Right ventricle myocardium superior (tissue), 1 donor: ENCODE measurements around the gene ZNF791. TPM values are rescaled to one million over a fixed set of nuclear protein-coding genes. Genes with fewer than 3 reads are reported as not detected.
"Not testable (repeated sequence)": the region's sequence is repeated elsewhere in the genome, so short reads cannot be mapped to it uniquely, and the experiment has no call there.

Experiments used
- ATAC-seq: fragments of 200-7000 bp; cut with Tn5 transposase; one replicate; pipeline ENCODE4 v1.9.1; 2020; ENCODE audit warnings: mild to moderate bottlenecking; ENCODE audit not compliant: poor library complexity
- DNase-seq: peaks from one replicate; pipeline ENCODE4 v3.0.0-alpha.2; 2020
- intact Hi-C: fragments of 100-400 bp; cut with DNase I; formaldehyde crosslinking; loops from one replicate; pipeline ENCODE4 v1.11.2; 2022
- total RNA-seq: library from RNA; stranded (reverse); fragmentation: NEBNext Ultra II Directional; extraction: Animal tissue kit (Norgen Biotek cat#: 25700); gene quantifications from one replicate; pipeline ENCODE4 v1.2.1, GENCODE V29; 2021
- donor health status: DM: no; HTN: yes; CAD: no; lungs with severe emphysema.

ZNF791 gene
- total RNA-seq, 1 donor from 2014 or later, result 14.5 TPM

DNA sequence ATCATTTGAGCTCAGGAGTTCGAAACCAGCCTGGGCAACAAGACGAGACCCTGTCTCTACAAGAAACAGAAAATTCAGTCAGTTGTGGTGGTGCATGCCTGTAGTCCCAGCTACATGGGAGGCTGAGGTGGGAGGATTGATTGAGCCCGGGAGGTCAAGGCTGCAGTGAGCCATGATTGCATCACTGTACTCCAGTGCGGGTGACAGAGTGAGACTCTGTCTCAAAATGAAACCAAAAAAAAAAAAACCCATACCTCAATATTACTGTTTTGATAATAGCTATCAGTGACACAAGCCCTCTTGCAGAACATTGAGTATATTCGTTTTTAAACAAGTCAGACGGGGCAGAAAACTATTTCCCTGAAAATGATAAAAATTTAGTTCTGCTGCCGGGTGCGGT, 16.2 kb downstream of the ZNF791 start:
- ATAC-seq, result no peak
- intact Hi-C loops, result no loop called here
- DNase-seq, result no peak

DNA sequence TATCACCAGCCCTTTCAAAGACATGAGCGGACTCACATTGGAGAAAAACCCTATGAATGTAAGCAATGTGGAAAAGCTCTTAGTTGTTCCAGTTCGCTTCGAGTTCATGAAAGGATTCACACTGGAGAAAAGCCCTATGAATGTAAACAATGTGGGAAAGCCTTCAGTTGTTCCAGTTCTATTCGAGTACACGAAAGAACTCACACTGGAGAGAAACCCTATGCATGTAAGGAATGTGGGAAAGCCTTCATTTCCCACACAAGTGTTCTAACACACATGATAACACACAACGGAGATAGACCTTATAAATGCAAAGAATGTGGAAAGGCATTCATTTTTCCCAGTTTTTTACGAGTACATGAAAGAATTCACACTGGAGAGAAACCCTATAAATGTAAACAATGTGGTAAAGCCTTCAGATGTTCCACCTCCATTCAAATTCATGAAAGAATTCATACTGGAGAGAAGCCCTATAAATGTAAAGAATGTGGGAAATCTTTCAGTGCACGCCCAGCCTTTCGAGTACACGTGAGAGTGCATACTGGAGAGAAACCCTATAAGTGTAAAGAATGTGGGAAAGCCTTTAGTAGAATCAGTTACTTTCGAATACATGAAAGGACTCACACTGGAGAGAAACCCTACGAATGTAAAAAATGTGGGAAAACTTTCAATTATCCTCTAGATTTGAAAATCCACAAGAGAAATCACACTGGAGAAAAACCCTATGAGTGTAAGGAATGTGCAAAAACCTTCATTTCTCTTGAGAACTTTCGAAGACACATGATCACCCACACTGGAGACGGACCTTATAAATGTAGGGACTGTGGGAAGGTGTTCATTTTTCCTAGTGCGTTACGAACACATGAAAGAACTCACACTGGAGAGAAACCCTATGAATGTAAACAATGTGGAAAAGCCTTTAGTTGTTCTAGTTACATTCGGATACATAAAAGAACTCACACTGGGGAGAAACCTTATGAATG, 17.6 kb downstream of the ZNF791 start:
- DNase-seq, result no peak
- intact Hi-C loops, result no loop called here
- no peak for ATAC-seq

DNA sequence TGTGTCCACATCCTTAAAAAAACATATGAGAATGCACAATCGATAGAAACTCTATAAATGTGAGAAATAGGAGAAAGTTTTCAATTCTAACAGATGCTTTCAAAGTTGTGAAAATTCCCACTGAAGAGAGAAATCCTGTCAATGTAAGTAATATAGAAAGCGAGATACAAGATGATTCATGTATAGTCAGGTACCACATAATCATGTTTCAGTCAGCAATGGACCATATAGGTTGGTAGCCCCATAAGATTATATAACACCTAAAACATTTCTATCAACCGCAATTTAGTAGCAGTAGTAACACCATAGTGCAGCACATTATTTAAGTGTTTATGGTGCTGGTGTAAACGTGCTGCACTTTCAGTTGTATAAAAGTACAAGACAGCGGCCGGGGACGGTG, 18.5 kb downstream of the ZNF791 start:
- no peak for DNase-seq

DNA sequence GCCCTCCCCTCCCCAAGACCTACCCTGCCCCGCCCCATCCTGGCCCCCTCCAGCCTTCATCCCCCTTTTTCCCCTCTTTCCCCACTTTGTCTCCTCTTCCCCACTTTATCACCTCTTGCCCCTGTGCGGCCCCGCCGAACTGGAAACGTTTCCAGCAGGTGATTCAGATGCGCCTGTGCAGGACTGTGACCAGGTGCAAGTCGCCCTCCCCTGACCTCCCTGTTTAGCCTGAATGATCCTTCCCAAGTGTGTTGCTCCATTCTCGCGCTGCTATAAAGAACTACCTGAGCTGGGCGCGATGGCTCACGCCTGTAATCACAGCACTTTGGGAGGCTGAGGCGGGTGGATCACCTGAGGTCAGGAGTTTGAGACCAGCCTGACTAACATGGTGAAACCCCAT, 25.9 kb downstream of the ZNF791 start:
- ATAC-seq (no peak), DNase-seq (no peak)
- intact Hi-C loops, result no loop called here

More for the DNA sequence above, 18.5 kb downstream of the ZNF791 start:
- intact Hi-C loops, result no loop called here
- no peak for ATAC-seq

DNA sequence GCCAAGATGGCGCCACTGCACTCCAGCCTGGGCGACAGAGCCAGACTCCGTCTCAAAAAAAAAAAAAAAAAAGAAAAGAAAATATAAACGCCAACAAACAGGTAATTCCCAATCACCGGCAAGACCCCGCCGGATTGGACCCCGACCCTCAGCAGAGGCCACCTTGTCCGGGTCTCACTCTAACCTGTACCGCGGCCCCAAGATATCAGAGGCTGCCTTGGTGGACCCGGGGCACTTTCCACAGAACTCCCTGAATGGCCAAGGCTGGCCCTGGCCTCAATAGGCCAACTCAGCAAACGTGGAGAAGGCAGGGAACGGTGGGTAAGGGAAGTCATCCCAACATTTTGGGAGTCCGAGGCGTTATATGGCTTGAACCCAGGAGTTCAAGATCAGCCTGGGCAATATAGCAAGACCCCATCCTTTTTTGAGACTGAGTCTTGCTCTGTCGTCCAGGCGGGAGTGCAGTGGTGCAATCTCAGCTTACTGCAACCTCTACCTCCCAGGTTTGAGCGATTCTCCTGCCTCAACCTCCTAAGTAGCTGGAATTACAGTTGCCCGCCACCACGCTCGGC, 28.0 kb downstream of the ZNF791 start:
- DNase-seq (no peak), ATAC-seq (no peak)
- intact Hi-C loops, result no loop called here

DNA sequence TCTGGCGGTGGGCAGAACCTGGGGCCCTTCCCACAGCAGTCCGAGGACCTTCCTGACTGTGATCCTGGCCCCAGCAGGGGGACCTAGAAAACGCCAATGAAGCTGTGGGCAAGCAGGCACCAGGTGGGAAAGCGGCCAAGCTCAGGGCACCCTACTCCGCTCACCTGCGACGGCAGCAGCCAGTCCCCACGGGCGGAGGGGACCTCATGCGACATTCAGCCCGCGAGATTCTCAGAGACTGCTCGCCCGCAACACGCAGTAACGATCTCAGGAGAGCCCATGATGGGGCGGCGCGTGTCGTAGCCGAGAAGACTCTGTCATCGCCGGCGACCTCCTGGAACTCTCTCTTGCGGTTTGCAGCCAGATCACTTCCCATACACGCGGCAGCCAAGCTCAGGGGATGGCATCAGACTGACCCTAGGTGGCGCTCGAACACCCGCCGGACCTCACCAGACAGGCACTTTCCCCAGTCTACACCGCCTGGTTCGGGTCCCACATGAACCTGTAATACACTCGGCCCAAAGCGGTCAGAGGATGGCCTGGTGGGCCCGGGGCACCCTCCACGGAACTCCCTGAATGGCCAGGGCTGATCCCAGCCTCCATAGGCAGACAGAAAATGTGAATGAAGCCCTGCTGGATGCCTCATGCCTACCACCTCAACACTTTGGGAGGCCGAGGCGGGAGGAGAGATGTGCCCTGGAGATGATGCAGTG, 29.3 kb downstream of the ZNF791 start:
- DNase-seq (peak; percentile 91), ATAC-seq (peak; percentile 94)
- intact Hi-C loops, result no loop called here

DNA sequence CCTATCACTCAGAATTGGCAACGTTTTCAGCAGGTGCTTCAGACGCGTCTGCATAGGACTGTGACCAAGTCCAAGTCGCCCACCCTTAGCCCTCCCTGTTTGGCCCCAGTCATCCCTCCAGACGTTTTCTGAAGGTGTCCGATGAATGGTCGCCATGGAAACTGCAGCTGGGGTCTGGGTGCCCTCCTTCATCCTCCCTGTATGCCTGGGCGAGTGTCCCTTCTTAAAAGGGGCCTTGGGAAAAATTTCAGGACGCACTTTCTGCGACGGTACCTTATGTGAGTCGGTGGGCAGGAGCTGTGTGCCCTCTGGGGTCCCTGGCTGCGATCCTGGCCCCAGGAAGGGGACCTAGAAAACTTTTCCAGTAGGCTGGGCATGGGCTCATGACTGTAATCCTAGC, 30.7 kb downstream of the ZNF791 start:
- intact Hi-C loops, result no loop called here
- no peak for ATAC-seq
- no peak for DNase-seq

DNA sequence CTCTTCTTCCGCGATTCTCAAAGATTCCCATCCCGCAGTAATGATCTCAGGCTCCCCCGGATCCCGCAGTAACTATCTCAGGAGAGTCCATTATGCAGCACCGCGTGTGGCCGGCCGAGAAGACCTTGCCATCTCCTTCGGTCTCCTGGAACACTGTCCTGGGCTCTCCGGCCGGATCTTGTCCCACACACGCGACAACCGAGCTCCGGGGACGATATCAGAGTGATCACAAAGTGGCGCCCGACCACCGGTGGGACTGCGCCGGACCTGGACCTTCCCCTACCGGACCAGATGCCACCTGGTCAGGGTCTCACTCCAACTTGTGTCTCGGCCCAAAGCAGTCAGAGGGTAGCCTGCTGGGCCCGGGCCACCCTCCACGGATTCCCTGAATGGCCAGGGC, 31.8 kb downstream of the ZNF791 start:
- ATAC-seq (no peak), DNase-seq (no peak)
- intact Hi-C loops, result no loop called here

DNA sequence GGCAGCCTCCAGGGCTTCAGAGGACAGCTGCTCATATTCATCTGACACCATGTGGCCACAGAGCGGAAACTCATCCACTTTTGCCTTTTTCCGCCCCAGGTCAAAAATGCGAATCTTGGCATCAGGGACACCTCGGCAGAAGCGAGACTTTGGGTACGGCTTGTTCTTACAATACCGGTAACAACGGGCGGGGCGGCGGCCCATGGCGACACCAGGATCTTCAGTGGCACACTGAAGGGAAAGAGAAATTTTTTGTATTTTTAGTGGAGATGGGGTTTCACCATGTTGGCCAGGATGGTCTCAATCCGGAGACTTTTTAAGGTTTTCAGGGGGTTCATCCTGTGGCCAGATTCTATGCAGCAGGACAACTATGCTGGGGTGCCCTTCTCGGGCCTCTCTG, 33.0 kb downstream of the ZNF791 start:
- intact Hi-C loops, DNase-seq, ATAC-seq: not testable (repeated sequence)

DNA sequence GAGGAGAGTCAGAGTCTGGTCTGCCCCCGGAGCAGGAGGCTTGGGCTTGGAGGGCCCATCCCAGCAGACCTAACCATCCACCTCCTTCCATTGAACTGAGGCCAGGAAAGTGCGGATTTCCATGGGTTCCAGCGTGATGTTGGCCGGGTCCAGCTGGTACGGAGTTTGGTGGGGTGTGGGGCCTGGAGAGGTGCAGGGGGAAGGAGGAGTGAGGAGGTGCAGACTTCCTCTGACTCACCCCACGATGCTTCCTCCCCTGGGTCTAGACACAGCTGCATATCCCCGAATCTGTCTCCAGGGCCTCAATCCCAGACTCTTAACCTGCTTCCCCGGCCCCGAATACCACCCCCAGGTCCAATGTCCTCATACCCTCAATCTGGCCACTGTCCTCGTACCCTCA, 35.8 kb downstream of the ZNF791 start:
- intact Hi-C loops, result no loop called here
- no peak for DNase-seq
- ATAC-seq, result no peak

DNA sequence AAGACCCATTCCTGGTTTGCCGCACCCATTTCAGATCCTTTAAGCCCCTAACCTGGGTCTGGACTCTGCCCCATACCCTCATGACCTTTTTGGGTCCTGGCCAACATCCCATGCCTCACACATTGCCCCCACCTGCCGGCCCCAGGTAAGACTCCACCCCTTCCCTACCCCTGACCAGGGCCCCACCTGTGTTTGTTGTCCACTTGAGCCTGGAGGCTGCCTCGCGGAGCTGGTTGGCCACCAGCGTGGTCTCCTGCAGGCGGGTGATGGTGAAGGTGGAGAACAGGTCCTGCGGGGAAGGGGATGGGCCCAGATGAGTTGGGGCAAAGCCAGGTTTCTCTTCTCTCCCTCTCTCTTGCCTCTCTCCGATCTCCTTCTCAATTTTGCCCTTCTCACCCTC, 36.3 kb downstream of the ZNF791 start:
- intact Hi-C loops, result no loop called here
- DNase-seq, result no peak
- no peak for ATAC-seq

DNA sequence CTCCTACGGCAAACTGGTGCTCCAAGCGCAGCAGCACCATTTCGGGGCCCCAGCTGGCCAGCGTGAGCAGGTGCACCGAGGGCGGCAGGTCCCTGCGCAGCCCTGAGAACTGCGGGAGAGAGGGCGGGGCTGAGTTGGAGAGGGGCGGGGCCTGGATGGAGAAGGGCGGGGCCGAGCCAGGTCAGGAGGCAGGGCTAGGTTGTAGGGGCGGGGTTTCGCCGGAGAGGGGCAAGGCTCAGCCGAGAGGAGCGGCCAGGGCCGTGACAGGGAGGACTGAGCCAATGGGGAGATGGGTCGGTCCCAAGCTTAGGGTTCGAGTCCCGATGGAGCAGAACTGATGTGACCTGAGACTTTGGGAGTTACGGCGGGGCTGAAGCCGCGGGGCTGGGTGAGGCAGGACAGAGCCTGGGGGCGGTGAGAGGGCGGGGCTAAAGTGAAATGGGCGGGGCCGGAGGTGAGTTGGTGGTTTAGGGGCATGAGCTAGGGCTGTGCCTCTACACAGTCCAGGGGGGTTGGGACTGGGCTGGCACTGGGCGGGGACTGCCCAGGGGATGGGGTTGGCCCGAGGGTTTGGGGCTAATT, 36.9 kb downstream of the ZNF791 start:
- DNase-seq (peak; percentile 64), ATAC-seq (peak; percentile 89)
- intact Hi-C loops, result no loop called here

DNA sequence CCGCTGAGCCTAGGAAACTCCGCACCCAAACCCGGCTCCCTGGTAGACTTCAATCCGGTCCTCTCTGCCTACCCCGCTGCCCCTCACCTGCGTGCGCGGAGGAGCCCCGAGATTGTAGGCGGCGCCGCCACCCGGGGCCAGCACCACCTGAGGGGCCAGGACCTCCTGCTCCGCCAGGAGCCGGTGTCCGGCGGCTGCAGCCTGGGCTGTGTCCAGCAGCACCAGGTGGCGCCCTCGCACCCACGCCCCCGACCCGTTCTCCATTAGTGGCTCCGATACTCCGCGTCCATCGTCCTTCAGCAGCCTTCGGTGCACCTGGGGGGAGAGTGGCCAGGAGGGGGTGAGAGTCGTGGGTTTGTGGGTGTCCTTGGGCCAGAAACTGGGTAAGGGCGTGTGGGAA, 37.4 kb downstream of the ZNF791 start:
- no peak for DNase-seq
- ATAC-seq, result peak; percentile 42
- intact Hi-C loops, result no loop called here

DNA sequence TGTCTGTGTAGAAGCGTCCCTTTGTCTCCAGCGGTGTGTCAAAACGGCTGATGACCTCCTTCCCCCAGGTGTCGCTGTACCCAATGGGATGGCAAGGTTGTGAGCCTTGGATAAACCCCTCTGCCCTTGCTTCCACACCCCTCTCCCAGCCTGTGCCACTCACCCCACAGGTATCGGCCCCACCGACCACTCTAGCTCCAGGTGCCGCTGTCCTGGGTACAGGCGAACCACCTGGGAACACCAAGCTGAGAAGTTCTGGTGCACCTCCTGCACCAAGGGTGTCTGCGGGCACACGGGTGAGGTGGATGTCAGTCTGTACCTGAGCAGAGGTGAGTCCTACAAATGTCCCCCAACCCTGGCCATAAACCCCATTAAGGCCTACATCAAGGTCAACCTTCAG, 39.2 kb downstream of the ZNF791 start:
- intact Hi-C loops, result no loop called here
- DNase-seq (no peak), ATAC-seq (no peak)

DNA sequence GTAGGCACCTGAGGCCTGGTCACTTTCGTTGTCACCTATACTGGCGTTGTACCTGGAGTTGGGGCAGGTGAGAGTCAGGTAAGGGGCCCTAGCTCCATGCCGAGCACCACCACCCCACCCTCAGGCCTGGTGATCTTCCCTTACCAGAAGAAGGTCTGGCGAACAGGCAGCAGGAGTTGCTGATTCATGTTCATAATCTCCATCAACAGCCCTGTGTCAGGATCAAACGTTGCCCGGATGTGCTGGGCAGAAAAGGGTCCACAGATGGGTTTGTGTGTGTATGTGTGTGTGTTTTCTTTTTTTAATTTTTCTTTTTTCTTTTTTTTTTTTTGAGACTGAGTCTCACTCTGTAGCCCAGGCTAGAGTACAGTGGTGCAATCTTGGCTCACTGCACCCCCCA, 41.5 kb downstream of the ZNF791 start:
- DNase-seq (no peak), ATAC-seq (no peak)
- intact Hi-C loops, result no loop called here

DNA sequence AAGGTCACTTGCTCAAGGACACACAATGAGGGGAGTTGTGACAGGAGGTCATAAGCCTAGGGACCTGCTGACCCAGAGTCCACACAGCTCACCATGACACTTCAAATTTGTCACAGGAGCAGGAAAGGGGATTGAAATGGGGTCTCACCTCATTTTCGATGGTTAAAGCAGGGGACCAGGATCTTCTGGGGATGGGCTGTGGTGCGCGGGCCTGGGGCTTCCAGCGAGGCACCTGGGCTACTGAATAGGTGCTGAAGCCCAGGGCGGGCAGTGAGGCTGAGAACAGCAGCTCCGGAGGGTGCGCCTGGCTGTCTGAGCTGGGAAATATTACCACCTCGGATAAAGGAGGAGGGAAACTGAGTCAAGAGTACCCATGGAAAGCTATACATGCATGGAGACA, 44.8 kb downstream of the ZNF791 start:
- DNase-seq (no peak), ATAC-seq (no peak)
- intact Hi-C loops, result no loop called here

DNA sequence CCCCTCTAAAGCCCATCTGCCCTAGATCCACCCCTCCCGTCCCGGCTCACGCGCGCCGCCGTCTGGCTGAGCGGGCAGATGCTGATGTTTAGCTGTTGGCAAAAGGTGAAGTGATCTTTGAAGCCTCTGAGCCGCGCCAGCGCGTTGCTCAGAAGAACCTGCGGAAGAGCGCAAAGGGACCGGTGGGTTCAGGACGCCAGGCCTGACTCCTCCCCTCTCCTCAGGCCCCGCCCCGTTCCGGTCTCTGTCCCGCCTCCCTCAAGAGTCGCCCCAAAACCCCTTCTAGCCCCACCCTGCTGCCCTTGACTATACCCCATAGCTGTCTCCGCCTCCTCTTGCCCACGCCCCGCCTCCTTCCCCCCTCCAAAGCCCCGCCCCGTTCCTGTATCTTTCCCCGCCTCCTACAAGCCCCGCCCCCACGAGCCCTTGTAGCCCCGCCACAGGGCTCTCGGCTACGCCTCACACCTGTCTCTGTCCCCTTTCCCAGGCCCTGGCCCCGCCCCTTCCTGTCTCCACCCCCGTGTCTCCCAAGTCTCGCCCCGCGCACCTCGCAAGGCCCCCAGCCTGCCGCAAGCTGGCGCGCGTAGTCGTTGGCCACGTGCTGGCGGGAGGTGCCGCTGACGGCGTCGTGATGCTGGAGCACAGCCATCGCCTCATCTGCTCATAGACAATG, 46.3 kb downstream of the ZNF791 start:
- no peak for ATAC-seq
- no peak for DNase-seq
- intact Hi-C loops, result no loop called here

DNA sequence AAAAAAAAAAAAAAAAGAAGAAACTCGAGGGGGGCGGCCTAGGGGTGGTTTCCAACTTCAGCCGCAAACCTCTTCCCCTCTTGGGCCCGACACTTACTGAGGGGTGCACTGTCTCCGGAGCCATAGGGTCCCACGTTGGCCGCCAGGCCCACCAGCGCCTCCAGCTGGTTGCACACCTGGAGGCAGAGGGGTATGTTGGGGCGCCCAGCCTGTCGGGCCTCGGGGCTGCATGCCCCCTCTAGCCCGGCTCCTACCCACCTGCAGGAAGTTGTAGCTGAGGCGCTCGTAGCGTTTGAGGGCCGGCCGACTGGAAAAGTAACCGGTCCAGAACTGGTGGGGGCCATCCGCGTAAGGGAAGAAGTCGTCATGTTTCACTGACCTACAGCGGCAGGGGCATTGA, 47.2 kb downstream of the ZNF791 start:
- ATAC-seq (no peak), DNase-seq (no peak)
- intact Hi-C loops, result no loop called here

DNA sequence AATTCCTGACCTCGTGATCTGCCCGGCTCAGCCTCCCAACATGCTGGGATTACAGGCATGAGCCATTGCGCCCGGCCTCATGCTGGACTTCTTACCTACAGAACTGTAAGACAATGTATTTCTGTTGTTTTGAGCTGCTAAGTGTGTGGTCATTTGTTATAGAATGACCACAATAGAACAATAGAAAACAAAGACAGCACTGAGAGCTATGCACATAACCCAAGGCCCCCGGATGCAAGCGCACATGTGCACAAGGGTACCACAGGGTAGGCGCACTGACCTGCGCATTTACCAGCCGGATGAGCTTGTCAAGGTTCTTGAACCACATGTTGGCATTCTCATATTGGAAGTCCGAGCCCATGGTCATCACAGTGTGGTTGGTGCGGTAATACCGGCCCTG, 50.3 kb downstream of the ZNF791 start:
- DNase-seq, result no peak
- intact Hi-C loops, result no loop called here
- ATAC-seq, result no peak
